Epidermal melanocyte (primary cell): ENCODE measurements around the gene SULT2B1.

Source experiments
- DNase-seq: peaks from one replicate; pipeline ENCODE4 v3.0.0; 2011; ENCODE audit warnings: low spot score; ENCODE audit not compliant: insufficient read length

The SULT2B1 gene

DNA sequence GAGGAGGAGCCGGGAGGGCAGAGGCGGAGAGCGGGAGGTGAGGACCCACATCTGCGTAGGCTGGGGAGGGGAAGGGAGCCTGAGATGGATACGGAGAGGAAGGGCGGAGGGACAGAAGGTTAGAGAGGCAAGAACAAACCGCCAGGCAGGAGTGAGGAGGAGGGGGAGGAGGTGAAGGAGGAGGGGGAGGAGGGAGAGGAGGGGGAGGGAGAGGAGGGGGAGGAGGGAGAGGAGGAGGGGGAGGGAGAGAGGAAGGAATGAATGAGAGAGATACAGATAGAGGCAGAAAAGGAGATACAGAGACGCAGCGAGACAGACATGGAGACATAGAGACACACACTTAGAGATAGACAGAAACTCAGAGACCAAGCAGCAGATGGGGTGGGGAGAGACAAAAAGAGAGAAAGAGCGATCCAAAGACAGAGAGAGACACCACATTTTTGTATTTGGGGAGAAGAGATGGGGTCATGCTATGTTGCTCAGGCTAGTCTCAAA is 94.8 kb downstream of the SULT2B1 start:
- no peak for DNase-seq

DNA sequence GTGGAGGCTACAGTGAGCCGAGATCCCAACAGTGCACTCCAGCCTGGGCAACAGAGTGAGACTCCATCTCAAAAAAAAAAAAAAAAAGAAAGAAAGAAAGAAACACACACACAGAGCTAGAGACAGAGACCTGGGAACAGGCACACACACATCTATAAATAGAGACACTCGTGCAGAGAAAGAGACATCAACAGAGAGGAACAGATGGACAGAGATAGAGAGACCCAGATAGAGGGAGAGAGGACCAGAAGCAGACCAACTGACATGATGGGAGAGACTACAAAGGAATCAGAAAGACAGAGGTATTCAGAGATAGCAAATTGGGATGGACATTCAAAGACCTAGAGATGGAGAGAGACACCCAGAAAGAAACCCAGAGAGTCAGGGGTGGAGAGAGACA is 96.2 kb downstream of the SULT2B1 start:
- no peak for DNase-seq
